C4-2B (cell line): ENCODE data around the gene PPM1L.
"Not testable (repeated sequence)": the region's sequence is repeated elsewhere in the genome, so short reads cannot be mapped to it uniquely, and the experiment has no call there.

Experiments
- H3K27ac ChIP-seq: fragments of 450-650 bp; 2 replicates; pipeline ENCODE4 v1.5.1; 2017
- ZFX ChIP-seq: fragments of 450-650 bp; IDR thresholded peaks from 2 replicates; pipeline ENCODE4 v1.6.1; 2017
- TF ChIP-seq, protein P1 (sequence below): fragments of 450-650 bp; conservative IDR thresholded peaks from 2 replicates; pipeline ENCODE4 v1.5.1; 2017; ENCODE audit warnings: mild to moderate bottlenecking

PPM1L gene

GRCh38 chr3:160981217-160981938 is 225.3 kb downstream of the PPM1L start:
- H3K27ac ChIP-seq = no peak overlapping the region
- no peak for TF ChIP-seq ZFX
- TF ChIP-seq, protein P1, sequence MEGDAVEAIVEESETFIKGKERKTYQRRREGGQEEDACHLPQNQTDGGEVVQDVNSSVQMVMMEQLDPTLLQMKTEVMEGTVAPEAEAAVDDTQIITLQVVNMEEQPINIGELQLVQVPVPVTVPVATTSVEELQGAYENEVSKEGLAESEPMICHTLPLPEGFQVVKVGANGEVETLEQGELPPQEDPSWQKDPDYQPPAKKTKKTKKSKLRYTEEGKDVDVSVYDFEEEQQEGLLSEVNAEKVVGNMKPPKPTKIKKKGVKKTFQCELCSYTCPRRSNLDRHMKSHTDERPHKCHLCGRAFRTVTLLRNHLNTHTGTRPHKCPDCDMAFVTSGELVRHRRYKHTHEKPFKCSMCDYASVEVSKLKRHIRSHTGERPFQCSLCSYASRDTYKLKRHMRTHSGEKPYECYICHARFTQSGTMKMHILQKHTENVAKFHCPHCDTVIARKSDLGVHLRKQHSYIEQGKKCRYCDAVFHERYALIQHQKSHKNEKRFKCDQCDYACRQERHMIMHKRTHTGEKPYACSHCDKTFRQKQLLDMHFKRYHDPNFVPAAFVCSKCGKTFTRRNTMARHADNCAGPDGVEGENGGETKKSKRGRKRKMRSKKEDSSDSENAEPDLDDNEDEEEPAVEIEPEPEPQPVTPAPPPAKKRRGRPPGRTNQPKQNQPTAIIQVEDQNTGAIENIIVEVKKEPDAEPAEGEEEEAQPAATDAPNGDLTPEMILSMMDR = no peak

DNA sequence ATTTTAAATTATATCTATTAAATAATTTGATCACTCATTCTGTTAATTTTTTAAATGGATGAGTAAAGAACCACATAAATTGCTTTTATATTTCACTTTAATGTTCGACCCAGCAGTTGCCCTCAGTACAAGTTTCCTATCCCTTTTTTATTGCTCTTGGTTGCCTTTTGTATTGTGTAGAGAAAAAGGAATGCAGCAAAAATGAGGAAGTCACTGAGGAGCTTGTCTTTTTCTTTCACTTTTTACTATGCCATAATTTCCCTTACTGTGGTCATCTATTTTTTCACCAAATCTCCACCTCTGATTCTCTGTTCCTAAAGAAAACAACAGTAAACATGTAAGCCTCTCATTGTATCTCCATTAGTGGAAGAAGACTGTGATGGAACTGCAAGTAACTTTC is 226.5 kb downstream of the PPM1L start:
- no peak for TF ChIP-seq ZFX
- TF ChIP-seq, protein P1 = no peak
- H3K27ac ChIP-seq = no peak overlapping the region

DNA sequence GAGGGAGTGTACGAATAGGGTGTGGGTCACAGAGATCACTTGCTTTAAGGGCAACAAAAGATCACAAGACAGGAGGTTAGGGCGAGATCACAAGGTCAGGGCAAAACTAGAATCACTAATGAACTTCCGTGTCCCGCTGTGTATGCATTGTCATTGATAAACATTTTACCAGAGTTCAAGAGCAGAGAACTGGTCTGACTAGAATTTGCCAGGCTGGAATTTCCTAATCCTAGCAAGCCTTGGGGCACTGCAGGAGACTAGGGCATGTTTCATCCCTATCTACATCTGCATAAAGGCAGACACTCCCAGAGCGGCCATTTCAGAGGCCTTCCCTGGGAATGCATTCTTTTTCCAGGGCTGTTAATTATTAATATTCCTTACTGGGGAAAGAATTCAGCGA is 227.9 kb downstream of the PPM1L start:
- not testable (repeated sequence) for H3K27ac ChIP-seq

GRCh38 chr3:160986069-160986468 is 230.0 kb downstream of the PPM1L start:
- TF ChIP-seq, protein P1 = no peak
- TF ChIP-seq ZFX = no peak
- H3K27ac ChIP-seq = no peak overlapping the region

DNA sequence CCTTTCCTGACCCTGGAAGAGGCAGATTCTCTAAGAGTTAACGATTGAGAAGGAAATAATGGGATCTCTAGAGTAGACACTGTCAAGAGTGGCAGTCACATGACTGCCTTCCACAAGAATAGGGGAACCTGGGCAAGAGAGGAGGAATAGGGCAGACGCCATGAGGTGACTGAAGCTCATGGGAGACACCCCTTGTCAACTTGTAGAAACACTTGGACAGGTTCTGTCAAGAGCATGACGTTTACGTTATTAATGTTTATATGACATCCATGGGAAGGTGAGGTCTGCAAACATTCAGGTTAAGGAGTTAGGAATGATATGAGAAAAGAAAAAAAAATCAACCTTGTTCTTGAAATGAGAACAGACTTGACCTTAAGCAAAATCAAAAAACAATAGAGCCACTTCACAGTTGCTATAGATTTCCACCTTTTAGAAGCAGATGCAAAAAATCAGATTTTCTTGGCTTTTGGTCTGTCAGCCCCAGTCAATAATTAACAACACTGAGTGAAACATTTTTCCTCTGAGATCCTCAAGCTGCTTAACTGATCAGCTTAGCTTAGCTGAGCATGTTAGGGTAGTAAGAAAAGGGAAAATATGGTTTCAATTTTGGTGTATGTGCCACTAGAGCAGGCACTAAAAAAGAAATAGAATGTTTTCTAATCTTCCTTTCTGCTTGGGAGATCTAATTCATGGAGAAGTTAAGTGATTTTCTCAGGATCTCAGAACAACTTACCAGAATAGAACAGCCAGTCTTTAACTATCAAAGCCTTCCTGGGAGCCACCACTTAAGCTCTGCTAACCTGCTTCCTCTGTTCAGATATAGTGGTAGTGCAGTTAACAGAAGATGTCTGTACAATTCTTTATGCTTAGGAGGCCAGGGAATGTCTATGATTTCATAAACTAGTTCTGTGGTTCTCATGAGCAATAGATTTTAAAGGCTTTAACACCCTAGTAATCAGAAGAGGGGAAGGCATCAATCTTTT is 232.2 kb downstream of the PPM1L start:
- no peak overlapping the region for H3K27ac ChIP-seq
- TF ChIP-seq, protein P1 = no peak
- no peak for TF ChIP-seq ZFX

DNA sequence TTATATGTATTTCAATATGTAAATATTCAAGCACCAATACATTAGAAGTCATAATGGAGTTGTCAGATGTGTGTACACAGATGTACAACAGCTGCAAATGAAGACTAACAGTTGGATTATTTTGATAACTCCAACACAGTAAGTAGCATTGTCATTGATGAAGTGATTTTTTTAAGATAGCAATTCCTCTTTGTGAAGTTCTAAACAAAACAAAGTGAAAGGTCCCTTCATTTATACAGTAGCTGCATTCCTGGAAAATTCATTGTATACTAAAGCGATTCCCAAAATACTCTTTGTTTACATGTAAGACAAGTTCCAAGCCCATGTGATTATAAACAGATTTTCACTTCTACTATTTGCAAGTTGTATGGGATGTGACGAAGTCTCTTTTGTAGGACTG is 234.4 kb downstream of the PPM1L start:
- H3K27ac ChIP-seq = no peak overlapping the region
- TF ChIP-seq ZFX = no peak
- TF ChIP-seq, protein P1 = no peak

DNA sequence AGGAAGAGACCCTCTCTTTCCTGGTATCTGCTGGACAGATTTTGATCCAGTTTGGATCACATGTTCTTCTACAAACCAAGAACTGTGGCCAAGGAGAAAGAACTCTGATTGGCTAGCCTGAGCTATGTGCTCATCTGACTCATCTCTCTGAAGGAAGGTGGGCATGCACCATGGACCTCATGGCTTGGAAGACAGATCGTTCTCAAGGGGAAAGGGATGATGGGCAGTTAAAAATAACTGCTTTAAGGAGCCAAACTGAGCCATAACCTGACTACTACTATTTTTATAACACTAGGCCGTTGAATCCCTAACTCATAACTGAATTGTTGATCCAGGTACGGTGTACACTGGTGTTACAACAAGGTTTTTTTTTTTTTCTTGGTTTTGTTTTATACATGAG is 236.7 kb downstream of the PPM1L start:
- TF ChIP-seq, protein P1 = no peak
- no peak for TF ChIP-seq ZFX
- no peak overlapping the region for H3K27ac ChIP-seq
